Endothelial cell of umbilical vein (primary cell): ENCODE measurements around the gene HECA. TPM values are rescaled to one million over a fixed set of nuclear protein-coding genes. Genes with fewer than 3 reads are reported as not detected.

Experiments used
- BruUV-seq: library from RNA; stranded (reverse); fragments of 400-500 nt; replicated peaks from 2 replicates; lab custom pipeline; 2021; lab: Mats Ljungman, UMichigan
- CTCF ChIA-PET: fragments of 300-600, 350-600 bp; sonication (Branson Sonifier 250); formaldehyde crosslinking; loops from one replicate; lab custom pipeline; 2021; ENCODE audit warnings: antibody characterized with exemption, inconsistent platforms; lab: Charles Lee
- POLR2A ChIA-PET: fragments of 300-600, 350-600 bp; sonication (Branson Sonifier 250); formaldehyde crosslinking; loops from one replicate; lab custom pipeline; 2021; ENCODE audit warnings: antibody characterized with exemption, inconsistent platforms; lab: Charles Lee
- DNase-seq: peaks from one replicate; pipeline ENCODE4 v3.0.0-alpha.2; 2011; ENCODE audit warnings: low read depth, low spot score
- FAIRE-seq: peaks from 2 replicates; lab custom pipeline; 2011; peaks lifted over from hg19 to GRCh38; lab: Jason Lieb, UNC
- H2AFZ ChIP-seq: 2 replicates; pipeline ENCODE4 v1.6.0; 2012; ENCODE audit warnings: low read depth, low read length, control low read depth, inconsistent platforms
- H3K27ac ChIP-seq: 2 replicates; pipeline ENCODE4 v1.5.1; 2011; ENCODE audit warnings: low read depth, mild to moderate bottlenecking, control low read depth, low read length, moderate library complexity; ENCODE audit not compliant: insufficient read depth
- H3K27me3 ChIP-seq, 2 experiments: 2 replicates each; pipeline versions ENCODE4 v1.6.0 to v1.6.1; 2011; ENCODE audit warnings: low read length in 2 of 2, mixed read lengths in 1 of 2; ENCODE audit not compliant: control insufficient read depth in 2 of 2, insufficient read depth in 2 of 2
- H3K36me3 ChIP-seq, 2 experiments: 2 replicates in 1 of 2; 3 replicates in 1 of 2; pipeline ENCODE4 v1.5.1; 2011; ENCODE audit warnings: low read length in 2 of 2, mild to moderate bottlenecking in 1 of 2, moderate library complexity in 1 of 2; ENCODE audit not compliant: control insufficient read depth in 2 of 2, insufficient read depth in 2 of 2; ENCODE audit errors: extremely low read depth in 1 of 2
- H3K4me1 ChIP-seq: 3 replicates; pipeline ENCODE4 v1.5.1; 2011; ENCODE audit warnings: mild to moderate bottlenecking, low read length; ENCODE audit not compliant: control insufficient read depth, insufficient read depth; ENCODE audit errors: extremely low read depth
- H3K4me2 ChIP-seq: 2 replicates; pipeline ENCODE4 v1.6.1; 2011; ENCODE audit warnings: low read length, control low read depth, mixed read lengths; ENCODE audit not compliant: insufficient read depth
- H3K4me3 ChIP-seq, 3 experiments: fragments of 200-600 bp in 1 of 3; sonication (generic), shearing (Covaris generic) in 1 of 3; replicated peaks in 1 of 3; 2 replicates each; pipeline ENCODE4 v1.5.1; 2011 to 2016; ENCODE audit warnings: control low read depth in 3 of 3, low read length in 3 of 3, mild to moderate bottlenecking in 2 of 3, inconsistent platforms in 1 of 3, low read depth in 1 of 3, moderate library complexity in 1 of 3; ENCODE audit not compliant: insufficient read depth in 1 of 3
- H3K79me2 ChIP-seq: 2 replicates; pipeline ENCODE4 v1.6.0; 2012; ENCODE audit warnings: low read length, inconsistent platforms; ENCODE audit not compliant: control insufficient read depth, insufficient read depth
- H3K9ac ChIP-seq: replicated peaks from 2 replicates; pipeline ENCODE3; 2011; ENCODE audit warnings: low read length, control low read depth; ENCODE audit not compliant: insufficient read depth; ENCODE audit errors: extremely low read depth
- H3K9me1 ChIP-seq: replicated peaks from 3 replicates; pipeline ENCODE4 v1.6.0; 2011; ENCODE audit warnings: mild to moderate bottlenecking, low read length; ENCODE audit not compliant: control insufficient read depth, insufficient read depth; ENCODE audit errors: extremely low read depth
- H3K9me3 ChIP-seq: replicated peaks from 2 replicates; pipeline ENCODE4 v1.5.1; 2012; ENCODE audit warnings: low read length, inconsistent platforms; ENCODE audit not compliant: control insufficient read depth, insufficient read depth
- H4K20me1 ChIP-seq: replicated peaks from 2 replicates; pipeline ENCODE3; 2011; ENCODE audit warnings: mild to moderate bottlenecking, low read length; ENCODE audit not compliant: control insufficient read depth, insufficient read depth; ENCODE audit errors: extremely low read depth
- EZH2 ChIP-seq: IDR thresholded peaks from 2 replicates; pipeline ENCODE4 v1.6.1; 2012; ENCODE audit warnings: borderline replicate concordance, low read depth, mild to moderate bottlenecking, moderate library complexity, low read length, inconsistent platforms; ENCODE audit not compliant: severe bottlenecking
- FOS ChIP-seq: IDR thresholded peaks from 2 replicates; pipeline ENCODE4 v1.6.1; 2011; ENCODE audit warnings: mild to moderate bottlenecking, low read length, moderate library complexity, borderline replicate concordance; ENCODE audit not compliant: insufficient read depth
- GATA2 ChIP-seq: IDR thresholded peaks from 2 replicates; pipeline ENCODE4 v1.7.0; 2011; ENCODE audit warnings: low read depth, mild to moderate bottlenecking, moderate library complexity, mixed read lengths, low read length; ENCODE audit not compliant: insufficient read length, insufficient read depth
- JUN ChIP-seq: IDR thresholded peaks from 2 replicates; pipeline ENCODE4 v1.6.1; 2011; ENCODE audit warnings: borderline replicate concordance, low read depth; ENCODE audit not compliant: insufficient read length, insufficient read depth
- MAX ChIP-seq: IDR thresholded peaks from 2 replicates; pipeline ENCODE4 v1.6.1; 2011; ENCODE audit not compliant: insufficient read depth, insufficient read length
- MYC ChIP-seq: IDR thresholded peaks from one replicate; pipeline ENCODE4 v1.6.1; 2011; ENCODE audit warnings: mild to moderate bottlenecking, low read depth, low read length
- POLR2A ChIP-seq: IDR thresholded peaks from 2 replicates; pipeline ENCODE4 v1.6.1; 2012; ENCODE audit warnings: low read depth, mild to moderate bottlenecking, control low read depth, low read length
- POLR2AphosphoS5 ChIP-seq: IDR thresholded peaks from 2 replicates; pipeline ENCODE4 v1.6.1; 2012; ENCODE audit warnings: low read depth, mild to moderate bottlenecking, control low read depth, low read length, moderate library complexity; ENCODE audit not compliant: insufficient read depth
- dilution Hi-C: fragments of 300-500 bp; cut with MboI; formaldehyde crosslinking; loops from one replicate; pipeline ENCODE4 v1.15.0; 2019; ENCODE audit warnings: low sequenced_read_pairs; ENCODE audit not compliant: extremely low pct_ligation_motif_present
- intact Hi-C: fragments of 100-400 bp; cut with micrococcal nuclease; formaldehyde crosslinking; loops from one replicate; pipeline ENCODE4 v1.10.0; 2022
- polyA plus RNA-seq, 4 experiments: library from polyadenylated mRNA; depleted of rRNA in 3 of 4; stranded (reverse) in 3 of 4; unstranded in 1 of 4; fragments of >200 nt; gene quantifications; 2 replicates each; pipeline versions ENCODE4 v1.2.1 to v1.2.3, GENCODE V29; 2011 to 2012; ENCODE audit warnings: missing spikeins in 1 of 4
- total RNA-seq: library from RNA; stranded (reverse); gene quantifications from 2 replicates; pipeline ENCODE4 v1.2.3, GENCODE V29; 2021
- TF ChIP-seq, protein P1 (sequence below), 2 donors: IDR thresholded peaks; 1 replicate in 1 of 2; 2 replicates in 1 of 2; pipeline ENCODE4 v1.5.1; 2011; ENCODE audit warnings: low read length in 2 of 2, mild to moderate bottlenecking in 2 of 2, moderate library complexity in 2 of 2, control low read depth in 1 of 2, inconsistent platforms in 1 of 2, low read depth in 1 of 2; ENCODE audit not compliant: insufficient read depth in 1 of 2; ENCODE audit errors: extremely low read depth in 1 of 2

The HECA gene
- total and polyA plus RNA-seq, 2 donors (not counting 3 experiments of a cell fraction or from before 2014, with no cell fraction given): 5.8 to 16.7 TPM

GRCh38 chr6:139184459-139184858 lies 49.6 kb downstream of the HECA start:
- ChIA-PET CTCF (no interaction called here), POLR2A (no interaction called here)
- Histone ChIP-seq H3K4me2 (no peak overlapping the region), H4K20me1 (no peaks in the 10 kb centered on the region), H3K27me3 (no peaks in the 10 kb centered on the region), H3K9ac (no peak overlapping the region), H3K36me3 (no peaks in the 10 kb centered on the region), H3K9me3 (no peaks in the 10 kb centered on the region), H3K9me1 (no peaks in the 10 kb centered on the region), H3K79me2 (no peaks in the 10 kb centered on the region), H2AFZ (no peak overlapping the region), H3K27ac (no peak overlapping the region), H3K4me3 (no peak overlapping the region), H3K4me1 (no peaks in the 10 kb centered on the region)
- intact Hi-C loops: no loop called here
- no peak for DNase-seq
- BruUV-seq: no TSS peak
- dilution Hi-C loops: no loop called here
- TF ChIP-seq JUN (no peak), MYC (no peak), MAX (no peak), GATA2 (no peak)
- no peak for FAIRE-seq

GRCh38 chr6:139186242-139186641 lies 51.4 kb downstream of the HECA start:
- H3K9me3 ChIP-seq: no peaks in the 10 kb centered on the region
- ChIA-PET POLR2A (no interaction called here), CTCF (interaction anchor here (1.2 kb wide), 1 partner anchor 15 kb away, joined by 3 read pairs; no protein-coding TSS in a partner anchor)
- no TSS peak for BruUV-seq
- H3K9ac ChIP-seq: no peak overlapping the region
- no peak for TF ChIP-seq FOS
- no peak for TF ChIP-seq JUN
- no peak for TF ChIP-seq MAX
- TF ChIP-seq MYC: no peak
- TF ChIP-seq EZH2: no peak
- TF ChIP-seq, protein P1, sequence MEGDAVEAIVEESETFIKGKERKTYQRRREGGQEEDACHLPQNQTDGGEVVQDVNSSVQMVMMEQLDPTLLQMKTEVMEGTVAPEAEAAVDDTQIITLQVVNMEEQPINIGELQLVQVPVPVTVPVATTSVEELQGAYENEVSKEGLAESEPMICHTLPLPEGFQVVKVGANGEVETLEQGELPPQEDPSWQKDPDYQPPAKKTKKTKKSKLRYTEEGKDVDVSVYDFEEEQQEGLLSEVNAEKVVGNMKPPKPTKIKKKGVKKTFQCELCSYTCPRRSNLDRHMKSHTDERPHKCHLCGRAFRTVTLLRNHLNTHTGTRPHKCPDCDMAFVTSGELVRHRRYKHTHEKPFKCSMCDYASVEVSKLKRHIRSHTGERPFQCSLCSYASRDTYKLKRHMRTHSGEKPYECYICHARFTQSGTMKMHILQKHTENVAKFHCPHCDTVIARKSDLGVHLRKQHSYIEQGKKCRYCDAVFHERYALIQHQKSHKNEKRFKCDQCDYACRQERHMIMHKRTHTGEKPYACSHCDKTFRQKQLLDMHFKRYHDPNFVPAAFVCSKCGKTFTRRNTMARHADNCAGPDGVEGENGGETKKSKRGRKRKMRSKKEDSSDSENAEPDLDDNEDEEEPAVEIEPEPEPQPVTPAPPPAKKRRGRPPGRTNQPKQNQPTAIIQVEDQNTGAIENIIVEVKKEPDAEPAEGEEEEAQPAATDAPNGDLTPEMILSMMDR (IDR thresholded peaks at IDR 0.05; ENCODE audit: extremely low read depth in 1 of 2, insufficient read depth in 1 of 2, low read depth in 1 of 2, low read length in 2 of 2): no peak
- no peak for TF ChIP-seq GATA2
- TF ChIP-seq POLR2A: no peak
- no peak for TF ChIP-seq POLR2AphosphoS5
- H3K4me1 ChIP-seq: no peaks in the 10 kb centered on the region
- dilution Hi-C loops: no loop called here
- FAIRE-seq (no peak), DNase-seq (no peak)
- no peaks in the 10 kb centered on the region for H4K20me1 ChIP-seq
- no peak overlapping the region for H2AFZ ChIP-seq
- H3K36me3 ChIP-seq: no peaks in the 10 kb centered on the region
- H3K4me3 ChIP-seq: no peak overlapping the region
- no peak overlapping the region for H3K27ac ChIP-seq
- no peaks in the 10 kb centered on the region for H3K79me2 ChIP-seq
- no peaks in the 10 kb centered on the region for H3K9me1 ChIP-seq
- H3K27me3 ChIP-seq: no peaks in the 10 kb centered on the region
- H3K4me2 ChIP-seq: no peak overlapping the region
- intact Hi-C loops: no loop called here
